Skeletal muscle satellite cell (primary cell): ENCODE data around the gene PCCA.

Source experiments
- H3K27me3 ChIP-seq: 2 replicates; pipeline ENCODE4 v1.7.0; 2013; ENCODE audit warnings: low read length; ENCODE audit not compliant: control insufficient read depth, insufficient read depth
- H3K36me3 ChIP-seq: 2 replicates; pipeline ENCODE4 v1.7.0; 2013; ENCODE audit warnings: mild to moderate bottlenecking, control low read depth, low read length; ENCODE audit not compliant: insufficient read depth
- H3K4me1 ChIP-seq: 2 replicates; pipeline ENCODE4 v1.7.0; 2013; ENCODE audit warnings: low read length; ENCODE audit not compliant: control insufficient read depth, insufficient read depth
- H3K4me2 ChIP-seq: 2 replicates; pipeline ENCODE4 v1.7.0; 2013; ENCODE audit warnings: mild to moderate bottlenecking, low read length
- H3K4me3 ChIP-seq: 2 replicates; pipeline ENCODE4 v1.7.0; 2013; ENCODE audit warnings: low read length
- H3K9ac ChIP-seq: 2 replicates; pipeline ENCODE4 v1.7.0; 2013; ENCODE audit warnings: mild to moderate bottlenecking, low read depth, low read length, moderate library complexity
- H3K9me3 ChIP-seq: replicated peaks from 2 replicates; pipeline ENCODE4 v1.7.0; 2013; ENCODE audit warnings: mild to moderate bottlenecking, control low read depth, low read length

PCCA gene

GRCh38 chr13:100483139-100483538 lies 394.2 kb downstream of the PCCA start:
- Histone ChIP-seq H3K4me1 (no peaks in the 10 kb centered on the region), H3K9ac (no peak overlapping the region), H3K27me3 (no peaks in the 10 kb centered on the region), H3K9me3 (no peaks in the 10 kb centered on the region), H3K4me3 (no peak overlapping the region), H3K36me3 (no peaks in the 10 kb centered on the region), H3K4me2 (no peak overlapping the region)

- H3K4me2 ChIP-seq = no peak overlapping the region
- no peaks in the 10 kb centered on the region for H3K36me3 ChIP-seq
- no peaks in the 10 kb centered on the region for H3K4me1 ChIP-seq
- no peaks in the 10 kb centered on the region for H3K9me3 ChIP-seq
- no peak overlapping the region for H3K9ac ChIP-seq
- H3K27me3 ChIP-seq = no peaks in the 10 kb centered on the region
- H3K4me3 ChIP-seq = no peak overlapping the region
Observed at GRCh38 chr13:100483841-100484381, 395.0 kb downstream of the PCCA start.

- H3K27me3 ChIP-seq = no peaks in the 10 kb centered on the region
- no peaks in the 10 kb centered on the region for H3K36me3 ChIP-seq
- no peak overlapping the region for H3K4me3 ChIP-seq
- H3K9me3 ChIP-seq = no peaks in the 10 kb centered on the region
- no peak overlapping the region for H3K4me2 ChIP-seq
- no peaks in the 10 kb centered on the region for H3K4me1 ChIP-seq
- no peak overlapping the region for H3K9ac ChIP-seq
Observed at GRCh38 chr13:100484702-100485101, 395.8 kb downstream of the PCCA start.

GRCh38 chr13:100485265-100485664 lies 396.4 kb downstream of the PCCA start:
- no peaks in the 10 kb centered on the region for H3K36me3 ChIP-seq
- peaks cover 1% of the 10 kb centered on the region for H3K4me1 ChIP-seq
- no peaks in the 10 kb centered on the region for H3K27me3 ChIP-seq
- H3K4me3 ChIP-seq = no peak overlapping the region
- H3K4me2 ChIP-seq = no peak overlapping the region
- H3K9ac ChIP-seq = no peak overlapping the region
- no peaks in the 10 kb centered on the region for H3K9me3 ChIP-seq

- Histone ChIP-seq H3K36me3 (no peaks in the 10 kb centered on the region), H3K9ac (no peak overlapping the region), H3K4me3 (no peak overlapping the region), H3K9me3 (no peaks in the 10 kb centered on the region), H3K4me2 (peak overlapping the region; percentile 19), H3K27me3 (no peaks in the 10 kb centered on the region), H3K4me1 (peaks cover 19% of the 10 kb centered on the region)
Observed at GRCh38 chr13:100490692-100491091, 401.8 kb downstream of the PCCA start.

GRCh38 chr13:100491164-100491842 lies 402.4 kb downstream of the PCCA start:
- H3K4me1 ChIP-seq = peaks cover 19% of the 10 kb centered on the region
- H3K9me3 ChIP-seq = no peaks in the 10 kb centered on the region
- H3K27me3 ChIP-seq = no peaks in the 10 kb centered on the region
- H3K36me3 ChIP-seq = no peaks in the 10 kb centered on the region
- no peak overlapping the region for H3K4me3 ChIP-seq
- H3K9ac ChIP-seq = no peak overlapping the region
- peak overlapping the region; percentile 19 for H3K4me2 ChIP-seq

GRCh38 chr13:100493418-100493817 lies 404.5 kb downstream of the PCCA start:
- H3K36me3 ChIP-seq = no peaks in the 10 kb centered on the region
- no peak overlapping the region for H3K4me3 ChIP-seq
- no peak overlapping the region for H3K4me2 ChIP-seq
- peaks cover 33% of the 10 kb centered on the region for H3K4me1 ChIP-seq
- H3K9ac ChIP-seq = no peak overlapping the region
- H3K27me3 ChIP-seq = no peaks in the 10 kb centered on the region
- H3K9me3 ChIP-seq = no peaks in the 10 kb centered on the region

- Histone ChIP-seq H3K36me3 (no peaks in the 10 kb centered on the region), H3K4me2 (no peak overlapping the region), H3K4me3 (no peak overlapping the region), H3K27me3 (no peaks in the 10 kb centered on the region), H3K4me1 (peaks cover 30% of the 10 kb centered on the region), H3K9ac (no peak overlapping the region), H3K9me3 (no peaks in the 10 kb centered on the region)
Observed at GRCh38 chr13:100495455-100495854, 406.6 kb downstream of the PCCA start.

- H3K27me3 ChIP-seq = no peaks in the 10 kb centered on the region
- no peak overlapping the region for H3K4me3 ChIP-seq
- H3K4me1 ChIP-seq = peaks cover 17% of the 10 kb centered on the region
- H3K4me2 ChIP-seq = no peak overlapping the region
- no peaks in the 10 kb centered on the region for H3K36me3 ChIP-seq
- H3K9ac ChIP-seq = peak overlapping the region; percentile 38
- no peaks in the 10 kb centered on the region for H3K9me3 ChIP-seq
Observed at GRCh38 chr13:100497389-100497788, 408.5 kb downstream of the PCCA start.

- no peaks in the 10 kb centered on the region for H3K9me3 ChIP-seq
- no peaks in the 10 kb centered on the region for H3K27me3 ChIP-seq
- H3K36me3 ChIP-seq = no peaks in the 10 kb centered on the region
- no peak overlapping the region for H3K4me3 ChIP-seq
- peaks cover 13% of the 10 kb centered on the region for H3K4me1 ChIP-seq
- H3K9ac ChIP-seq = no peak overlapping the region
- no peak overlapping the region for H3K4me2 ChIP-seq
Observed at GRCh38 chr13:100502446-100502845, 413.6 kb downstream of the PCCA start.

GRCh38 chr13:100503622-100504021 lies 414.7 kb downstream of the PCCA start:
- Histone ChIP-seq H3K4me1 (peaks cover 9% of the 10 kb centered on the region), H3K9ac (no peak overlapping the region), H3K27me3 (no peaks in the 10 kb centered on the region), H3K9me3 (no peaks in the 10 kb centered on the region), H3K36me3 (no peaks in the 10 kb centered on the region), H3K4me3 (no peak overlapping the region), H3K4me2 (no peak overlapping the region)

GRCh38 chr13:100506154-100506553 lies 417.3 kb downstream of the PCCA start:
- Histone ChIP-seq H3K9me3 (no peaks in the 10 kb centered on the region), H3K4me3 (no peak overlapping the region), H3K9ac (no peak overlapping the region)

More at GRCh38 chr13:100506154-100506553, 417.3 kb downstream of the PCCA start:
- Histone ChIP-seq H3K36me3 (no peaks in the 10 kb centered on the region), H3K4me2 (no peak overlapping the region), H3K27me3 (no peaks in the 10 kb centered on the region), H3K4me1 (peaks cover 9% of the 10 kb centered on the region)
